Activated T-helper 1 cell treated with anti-CD3 and anti-CD28 coated beads, Interleukin-12 subunit alpha, Interleukin-12 subunit beta, Interleukin-2, Interleukin-4 antibody, amounts not matched to agents 30 ng/mL and 10 ng/mL and 1 ng/mL, durations not matched to agents 14 hours and 24 hours and 36 hours (primary cell): Measurements from ENCODE around the gene KRT27. TPM values are rescaled to one million over a fixed set of nuclear protein-coding genes. Genes with fewer than 3 reads are reported as not detected.
"Not testable (repeated sequence)": the region's sequence is repeated elsewhere in the genome, so short reads cannot be mapped to it uniquely, and the experiment has no call there.

Experiments
- DNase-seq: peaks from one replicate; pipeline ENCODE4 v3.0.0; 2021; ENCODE audit warnings: low spot score
- H3K27ac Mint-ChIP-seq: one replicate; pipeline ENCODE4 v1.8.0; 2021; ENCODE audit warnings: mild to moderate bottlenecking, mixed read lengths
- H3K27me3 Mint-ChIP-seq: one replicate; pipeline ENCODE4 v1.8.0; 2022; ENCODE audit warnings: mild to moderate bottlenecking, moderate library complexity, mixed read lengths; ENCODE audit not compliant: insufficient read depth
- H3K36me3 Mint-ChIP-seq: one replicate; pipeline ENCODE4 v1.8.0; 2021; ENCODE audit warnings: low read depth, mixed read lengths
- H3K4me1 Mint-ChIP-seq: one replicate; pipeline ENCODE4 v1.8.0; 2021; ENCODE audit warnings: low read depth, mixed read lengths
- H3K4me3 Mint-ChIP-seq: one replicate; pipeline ENCODE4 v1.8.0; 2021; ENCODE audit warnings: mild to moderate bottlenecking, moderate library complexity, mixed read lengths
- H3K9me3 Mint-ChIP-seq: one replicate; pipeline ENCODE4 v1.8.0; 2021; ENCODE audit warnings: mixed read lengths
- intact Hi-C: fragments of 100-400 bp; cut with micrococcal nuclease; formaldehyde crosslinking; loops from one replicate; pipeline ENCODE4 v1.15.1; 2024
- total RNA-seq: library from RNA; stranded (reverse); gene quantifications from 2 replicates; pipeline ENCODE4 v1.2.3, GENCODE V29; 2022

KRT27 gene
- total RNA-seq, 1 donor from 2014 or later: not detected

DNA sequence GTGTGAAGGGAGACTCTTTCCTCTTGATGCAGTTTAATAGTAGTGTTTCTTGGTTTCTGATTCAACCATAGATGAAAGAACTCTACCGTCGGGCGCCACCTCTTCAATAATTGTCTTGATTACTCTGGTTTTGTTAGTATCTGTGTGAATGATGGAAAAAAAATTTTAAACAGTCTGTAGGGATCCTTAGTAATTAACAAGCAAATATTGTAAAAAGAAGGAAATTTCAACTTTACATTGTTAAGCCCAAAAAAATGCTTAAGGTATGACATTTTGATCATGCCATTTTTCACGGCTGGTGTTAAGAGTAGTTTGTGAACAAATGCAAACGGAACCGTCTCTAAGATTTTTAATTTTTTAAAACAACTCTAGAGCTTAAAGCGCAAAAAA, 36.0 kb upstream of the KRT27 start:
- intact Hi-C loops: loop anchor here (2.0 to 5.0 kb wide), 3 partner anchors 170 to 849 kb away; no protein-coding TSS in a partner anchor
- H3K36me3 Mint-ChIP-seq: peaks cover 22% of the 10 kb centered on the region
- H3K27ac Mint-ChIP-seq: peak overlapping the region; percentile 88
- peaks cover 31% of the 10 kb centered on the region for H3K4me1 Mint-ChIP-seq
- H3K4me3 Mint-ChIP-seq: peak overlapping the region; percentile 96
- no peak for DNase-seq
- peaks cover 16% of the 10 kb centered on the region for H3K27me3 Mint-ChIP-seq
- peaks cover 32% of the 10 kb centered on the region for H3K9me3 Mint-ChIP-seq

DNA sequence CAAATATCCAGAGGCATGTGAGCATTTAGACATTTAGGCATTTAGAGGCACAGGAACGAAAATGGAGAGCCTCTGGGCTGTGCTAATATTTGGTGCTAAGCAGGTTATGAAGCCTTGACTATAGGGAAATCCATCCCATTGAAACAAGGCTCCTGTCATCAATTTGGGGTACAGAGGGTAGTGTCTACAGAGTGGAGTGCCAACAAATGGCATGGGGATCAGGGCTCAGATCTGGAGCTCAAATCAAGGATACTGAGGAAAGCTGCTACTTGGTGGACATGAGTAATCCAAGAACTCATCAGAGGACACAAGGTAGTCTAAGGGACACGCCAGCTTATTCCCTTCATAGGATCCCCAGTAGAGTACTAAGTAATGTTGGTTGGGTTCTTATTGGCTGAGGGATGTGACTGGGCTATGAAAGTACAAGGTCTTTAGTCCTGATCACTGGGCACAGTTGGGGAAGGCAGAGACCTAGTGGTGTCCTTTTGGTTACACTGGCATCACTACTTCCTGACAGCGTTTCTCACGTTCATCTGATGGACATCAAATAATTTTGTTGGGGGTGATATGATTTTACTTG, 34.8 kb upstream of the KRT27 start:
- Mint-ChIP-seq H3K27ac (peak overlapping the region; percentile 85), H3K36me3 (peaks cover 22% of the 10 kb centered on the region), H3K27me3 (peaks cover 16% of the 10 kb centered on the region), H3K4me1 (peaks cover 31% of the 10 kb centered on the region), H3K9me3 (peaks cover 32% of the 10 kb centered on the region), H3K4me3 (peak overlapping the region; percentile 96)
- no peak for DNase-seq
- intact Hi-C loops: loop anchor here (5.0 kb wide), 1 partner anchor 850 kb away; no protein-coding TSS in a partner anchor

GRCh38 chr17:40816569-40816968, 34.2 kb upstream of the KRT27 start:
- Mint-ChIP-seq H3K27ac (no peak overlapping the region), H3K9me3 (peaks cover 32% of the 10 kb centered on the region), H3K27me3 (peaks cover 22% of the 10 kb centered on the region), H3K4me3 (peak overlapping the region; percentile 96), H3K36me3 (peaks cover 22% of the 10 kb centered on the region), H3K4me1 (peaks cover 31% of the 10 kb centered on the region)
- intact Hi-C loops: loop anchor here (5.0 kb wide), 1 partner anchor 851 kb away; no protein-coding TSS in a partner anchor
- DNase-seq: no peak

DNA sequence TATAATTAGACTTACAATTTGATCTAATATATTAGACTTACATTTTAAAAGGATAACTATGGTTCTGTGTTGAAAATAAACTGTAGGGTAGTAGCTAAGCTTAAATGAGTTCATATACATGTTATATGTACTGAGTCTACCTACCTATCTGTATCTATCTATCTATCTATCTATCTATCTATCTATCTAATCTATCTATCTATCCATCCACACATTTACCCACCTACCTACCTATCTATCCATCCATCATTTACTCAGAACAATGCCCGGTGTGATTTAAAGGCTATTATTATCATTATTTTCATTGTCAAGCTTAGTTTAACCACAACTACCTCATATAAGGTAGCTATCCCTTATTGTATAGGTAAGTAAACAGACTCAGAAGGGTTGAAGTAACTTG, 33.0 kb upstream of the KRT27 start:
- intact Hi-C loops: loop anchor here (5.0 kb wide), 1 partner anchor 852 kb away; no protein-coding TSS in a partner anchor
- Mint-ChIP-seq H3K4me1 (peaks cover 30% of the 10 kb centered on the region), H3K27ac (no peak overlapping the region), H3K27me3 (peaks cover 31% of the 10 kb centered on the region), H3K4me3 (no peak overlapping the region), H3K36me3 (peaks cover 21% of the 10 kb centered on the region), H3K9me3 (peaks cover 30% of the 10 kb centered on the region)
- DNase-seq: no peak

GRCh38 chr17:40814657-40815056, 32.3 kb upstream of the KRT27 start:
- H3K4me3 Mint-ChIP-seq, H3K27ac Mint-ChIP-seq, DNase-seq: not testable (repeated sequence)
- peaks cover 20% of the 10 kb centered on the region for H3K36me3 Mint-ChIP-seq
- peaks cover 39% of the 10 kb centered on the region for H3K27me3 Mint-ChIP-seq
- intact Hi-C loops: loop anchor here (5.0 kb wide), 1 partner anchor 853 kb away; no protein-coding TSS in a partner anchor
- peaks cover 23% of the 10 kb centered on the region for H3K4me1 Mint-ChIP-seq
- H3K9me3 Mint-ChIP-seq: peaks cover 29% of the 10 kb centered on the region

DNA sequence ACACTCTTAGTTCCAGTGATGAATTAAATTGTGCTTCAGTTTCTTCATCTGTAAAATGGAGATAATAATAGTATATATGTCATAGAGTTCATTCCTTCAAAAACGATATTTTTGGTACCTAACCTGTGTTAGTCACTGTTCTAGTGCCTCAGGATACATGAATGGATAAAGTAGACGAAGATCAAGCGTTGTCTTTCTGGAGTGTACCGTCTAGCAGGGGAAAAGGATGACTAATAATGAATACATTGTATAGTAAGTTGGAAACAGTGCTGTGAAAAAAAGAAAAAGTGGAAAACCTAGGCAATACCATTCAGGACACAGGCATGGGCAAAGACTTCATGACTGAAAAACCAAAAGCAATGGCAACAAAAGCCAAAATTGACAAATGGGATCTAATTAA, 31.5 kb upstream of the KRT27 start:
- intact Hi-C loops: no loop called here
- Mint-ChIP-seq H3K9me3 (peaks cover 29% of the 10 kb centered on the region), H3K36me3 (peaks cover 20% of the 10 kb centered on the region), H3K4me1 (peaks cover 19% of the 10 kb centered on the region), H3K27me3 (peaks cover 42% of the 10 kb centered on the region), H3K4me3 (no peak overlapping the region), H3K27ac (no peak overlapping the region)
- DNase-seq: no peak

DNA sequence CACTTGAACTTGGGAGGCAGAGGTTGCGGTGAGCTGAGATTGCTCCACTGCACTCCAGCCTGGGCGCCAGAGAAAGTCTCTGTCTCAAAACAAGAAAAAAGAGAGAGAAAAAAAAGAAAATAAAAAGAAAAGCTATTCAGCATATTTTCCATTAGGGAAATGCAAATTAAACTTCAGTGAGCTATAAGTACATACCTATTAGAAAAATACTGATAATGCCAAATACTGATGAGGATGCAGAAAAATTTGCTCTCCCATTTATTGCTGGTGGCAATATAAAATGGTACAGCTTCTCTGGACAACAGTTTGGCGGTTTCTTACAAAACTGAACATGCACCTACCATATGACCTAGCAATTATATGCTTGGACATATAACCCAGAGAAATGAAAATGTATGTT, 30.3 kb upstream of the KRT27 start:
- Mint-ChIP-seq H3K9me3 (peaks cover 22% of the 10 kb centered on the region), H3K27ac (no peak overlapping the region), H3K4me3 (no peak overlapping the region), H3K4me1 (peaks cover 10% of the 10 kb centered on the region), H3K36me3 (peaks cover 13% of the 10 kb centered on the region), H3K27me3 (peaks cover 50% of the 10 kb centered on the region)
- intact Hi-C loops: no loop called here
- DNase-seq: no peak

DNA sequence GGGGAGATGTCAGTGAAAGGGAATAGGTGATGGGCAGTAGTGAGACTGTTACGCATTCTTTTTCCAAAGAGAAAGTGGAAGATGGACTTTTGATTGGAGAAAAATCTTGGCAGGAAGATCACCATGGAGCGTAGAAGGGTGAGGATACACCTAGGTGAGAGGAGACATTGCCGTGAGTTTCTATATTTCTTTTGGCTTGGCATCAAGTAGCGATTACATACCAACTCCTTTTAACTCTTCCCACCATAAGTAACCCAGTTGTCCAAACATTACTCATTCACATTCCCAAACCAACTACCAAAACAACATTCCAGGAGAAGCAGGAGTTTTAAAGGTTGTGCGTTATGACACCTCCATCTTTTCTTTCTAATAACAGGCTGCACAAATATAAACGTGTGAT, 28.1 kb upstream of the KRT27 start:
- Mint-ChIP-seq H3K27ac (no peak overlapping the region), H3K36me3 (peaks cover 2% of the 10 kb centered on the region), H3K27me3 (peaks cover 67% of the 10 kb centered on the region), H3K9me3 (peaks cover 12% of the 10 kb centered on the region), H3K4me3 (no peak overlapping the region), H3K4me1 (no peaks in the 10 kb centered on the region)
- no peak for DNase-seq
- intact Hi-C loops: no loop called here

GRCh38 chr17:40809721-40810421, 27.5 kb upstream of the KRT27 start:
- peaks cover 2% of the 10 kb centered on the region for H3K36me3 Mint-ChIP-seq
- H3K27me3 Mint-ChIP-seq: peaks cover 72% of the 10 kb centered on the region
- H3K4me1 Mint-ChIP-seq: no peaks in the 10 kb centered on the region
- DNase-seq: no peak
- no peak overlapping the region for H3K4me3 Mint-ChIP-seq
- intact Hi-C loops: loop anchor here (10.0 kb wide), 1 partner anchor 95 kb away; no protein-coding TSS in a partner anchor
- H3K27ac Mint-ChIP-seq: no peak overlapping the region
- H3K9me3 Mint-ChIP-seq: peaks cover 12% of the 10 kb centered on the region

- DNase-seq: no peak
- Mint-ChIP-seq H3K4me1 (no peaks in the 10 kb centered on the region), H3K27ac (no peak overlapping the region), H3K27me3 (peaks cover 56% of the 10 kb centered on the region), H3K9me3 (no peaks in the 10 kb centered on the region), H3K36me3 (no peaks in the 10 kb centered on the region), H3K4me3 (no peak overlapping the region)
- intact Hi-C loops: loop anchor here (10.0 kb wide), 1 partner anchor 99 kb away; no protein-coding TSS in a partner anchor
Observed at GRCh38 chr17:40806131-40806530, 23.8 kb upstream of the KRT27 start.

DNA sequence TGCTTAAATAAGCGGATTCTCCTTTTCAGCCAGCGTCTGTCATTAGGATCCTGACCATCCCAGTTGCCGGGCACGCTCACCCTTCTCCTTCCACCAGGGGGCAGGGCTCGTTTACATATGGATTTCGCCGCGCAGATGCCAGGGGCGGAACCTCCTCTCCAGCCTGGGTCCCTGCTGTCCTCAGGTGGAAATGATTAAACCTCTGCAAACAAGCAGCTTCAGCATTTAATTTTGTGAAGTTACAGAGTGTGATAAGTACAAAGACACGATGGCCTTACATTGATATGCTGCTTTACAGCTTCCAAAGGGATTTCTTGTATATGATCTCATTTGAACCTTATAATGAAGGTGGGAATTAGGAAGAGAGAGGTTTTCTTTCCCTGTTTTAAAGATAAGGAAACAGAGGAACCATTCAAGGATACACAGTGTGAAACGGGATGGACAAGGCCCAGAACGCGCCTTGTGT, 21.3 kb upstream of the KRT27 start:
- Mint-ChIP-seq H3K9me3 (no peaks in the 10 kb centered on the region), H3K27ac (no peak overlapping the region), H3K36me3 (no peaks in the 10 kb centered on the region), H3K4me1 (no peaks in the 10 kb centered on the region), H3K27me3 (peaks cover 39% of the 10 kb centered on the region), H3K4me3 (no peak overlapping the region)
- intact Hi-C loops: loop anchor here (1.0 to 10.0 kb wide), 6 partner anchors 101 to 863 kb away; no protein-coding TSS in a partner anchor
- DNase-seq: peak; percentile 49

GRCh38 chr17:40801157-40801556, 18.8 kb upstream of the KRT27 start:
- no peaks in the 10 kb centered on the region for H3K9me3 Mint-ChIP-seq
- no peaks in the 10 kb centered on the region for H3K36me3 Mint-ChIP-seq
- peaks cover 27% of the 10 kb centered on the region for H3K27me3 Mint-ChIP-seq
- H3K4me1 Mint-ChIP-seq: no peaks in the 10 kb centered on the region
- DNase-seq: no peak
- H3K4me3 Mint-ChIP-seq: no peak overlapping the region
- intact Hi-C loops: loop anchor here (5.0 to 10.0 kb wide), 3 partner anchors 104 to 746 kb away; no protein-coding TSS in a partner anchor
- H3K27ac Mint-ChIP-seq: no peak overlapping the region

GRCh38 chr17:40800381-40800780, 18.0 kb upstream of the KRT27 start:
- Mint-ChIP-seq H3K4me1 (no peaks in the 10 kb centered on the region), H3K27ac (no peak overlapping the region), H3K4me3 (no peak overlapping the region), H3K9me3 (no peaks in the 10 kb centered on the region), H3K27me3 (peaks cover 26% of the 10 kb centered on the region), H3K36me3 (no peaks in the 10 kb centered on the region)
- DNase-seq: no peak
- intact Hi-C loops: loop anchor here (5.0 to 10.0 kb wide), 3 partner anchors 104 to 747 kb away; no protein-coding TSS in a partner anchor
